Neutrophil (primary cell): ENCODE data around the gene ATP5ME.

Experiments
- H3K27ac ChIP-seq: fragments of 200-600 bp; sonication (generic); 2 replicates; pipeline ENCODE4 v1.5.1; 2016; ENCODE audit warnings: mild to moderate bottlenecking, moderate library complexity
- H3K27me3 ChIP-seq: fragments of 200-600 bp; sonication (generic); 2 replicates; pipeline ENCODE4 v1.6.0; 2016; ENCODE audit warnings: mild to moderate bottlenecking
- H3K36me3 ChIP-seq: fragments of 200-600 bp; sonication (generic); 2 replicates; pipeline ENCODE4 v1.5.1; 2017
- H3K4me1 ChIP-seq, 2 experiments: fragments of 200-600 bp in 1 of 2; sonication (generic) in 1 of 2; 1 replicate in 1 of 2; 2 replicates in 1 of 2; pipeline versions ENCODE4 v1.5.1 to v1.6.1; 2013 to 2016; ENCODE audit warnings: low read depth in 1 of 2, low read length in 1 of 2, mild to moderate bottlenecking in 1 of 2, moderate library complexity in 1 of 2; ENCODE audit not compliant: control insufficient read depth in 1 of 2, insufficient read depth in 1 of 2
- H3K4me3 ChIP-seq, 2 experiments: fragments of 200-600 bp in 1 of 2; sonication (generic) in 1 of 2; 1 replicate in 1 of 2; 2 replicates in 1 of 2; pipeline ENCODE4 v1.5.1; 2013 to 2016; ENCODE audit warnings: low read depth in 1 of 2, low read length in 1 of 2, mild to moderate bottlenecking in 1 of 2, moderate library complexity in 1 of 2
- H3K9me3 ChIP-seq: fragments of 200-600 bp; sonication (generic); 2 replicates; pipeline ENCODE4 v1.5.1; 2016
- CTCF ChIP-seq: fragments of 200-600 bp; sonication (generic); IDR thresholded peaks from 2 replicates; pipeline ENCODE4 v1.5.1; 2016; ENCODE audit warnings: antibody characterized with exemption

The ATP5ME gene

GRCh38 chr4:692771-693554 lies 18.9 kb upstream of the ATP5ME start:
- Histone ChIP-seq H3K36me3 (no peaks in the 10 kb centered on the region), H3K27me3 (peaks cover 9% of the 10 kb centered on the region), H3K9me3 (no peaks in the 10 kb centered on the region), H3K4me3 (no peak overlapping the region), H3K4me1 (peaks cover 37 to 39% of the 10 kb centered on the region in 2 experiments), H3K27ac (no peak overlapping the region)
- no peak for TF ChIP-seq CTCF

GRCh38 chr4:689723-690122 lies 15.6 kb upstream of the ATP5ME start:
- Histone ChIP-seq H3K27me3 (no peaks in the 10 kb centered on the region), H3K9me3 (no peaks in the 10 kb centered on the region), H3K27ac (peak overlapping the region; percentile 98), H3K36me3 (no peaks in the 10 kb centered on the region), H3K4me3 (peak overlapping the region; percentile 61 to 68), H3K4me1 (peaks cover 54 to 56% of the 10 kb centered on the region in 2 experiments)
- no peak for TF ChIP-seq CTCF

GRCh38 chr4:688854-689681 lies 15.0 kb upstream of the ATP5ME start, which contains the start of gene SLC49A3:
Gene SLC49A3 (minus strand): TSS chr4:689151. CDS start chr4:689127, 24 bp downstream.
- Histone ChIP-seq H3K9me3 (no peaks in the 10 kb centered on the region), H3K36me3 (no peaks in the 10 kb centered on the region), H3K4me3 (peak within 1 kb of the TSS; percentile 61 to 68), H3K4me1 (peaks cover 49 to 55% of the 10 kb centered on the region in 2 experiments), H3K27ac (peak within 1 kb of the TSS; percentile 98), H3K27me3 (no peaks in the 10 kb centered on the region)
- TF ChIP-seq CTCF, result no peak

- peaks cover 45 to 58% of the 10 kb centered on the region in 2 experiments for H3K4me1 ChIP-seq
- peak overlapping the region; percentile 61 to 68 for H3K4me3 ChIP-seq
- H3K36me3 ChIP-seq, result no peaks in the 10 kb centered on the region
- no peaks in the 10 kb centered on the region for H3K27me3 ChIP-seq
- H3K9me3 ChIP-seq, result no peaks in the 10 kb centered on the region
- TF ChIP-seq CTCF, result no peak
- H3K27ac ChIP-seq, result peak overlapping the region; percentile 98
These were observed 14.1 kb upstream of the ATP5ME start for GRCh38 chr4:687971-688853.
